ENCODE data around the gene ALS2CL.
"Not testable (repeated sequence)": the region's sequence is repeated elsewhere in the genome, so short reads cannot be mapped to it uniquely, and the experiment has no call there.

ALS2CL gene, protein sequence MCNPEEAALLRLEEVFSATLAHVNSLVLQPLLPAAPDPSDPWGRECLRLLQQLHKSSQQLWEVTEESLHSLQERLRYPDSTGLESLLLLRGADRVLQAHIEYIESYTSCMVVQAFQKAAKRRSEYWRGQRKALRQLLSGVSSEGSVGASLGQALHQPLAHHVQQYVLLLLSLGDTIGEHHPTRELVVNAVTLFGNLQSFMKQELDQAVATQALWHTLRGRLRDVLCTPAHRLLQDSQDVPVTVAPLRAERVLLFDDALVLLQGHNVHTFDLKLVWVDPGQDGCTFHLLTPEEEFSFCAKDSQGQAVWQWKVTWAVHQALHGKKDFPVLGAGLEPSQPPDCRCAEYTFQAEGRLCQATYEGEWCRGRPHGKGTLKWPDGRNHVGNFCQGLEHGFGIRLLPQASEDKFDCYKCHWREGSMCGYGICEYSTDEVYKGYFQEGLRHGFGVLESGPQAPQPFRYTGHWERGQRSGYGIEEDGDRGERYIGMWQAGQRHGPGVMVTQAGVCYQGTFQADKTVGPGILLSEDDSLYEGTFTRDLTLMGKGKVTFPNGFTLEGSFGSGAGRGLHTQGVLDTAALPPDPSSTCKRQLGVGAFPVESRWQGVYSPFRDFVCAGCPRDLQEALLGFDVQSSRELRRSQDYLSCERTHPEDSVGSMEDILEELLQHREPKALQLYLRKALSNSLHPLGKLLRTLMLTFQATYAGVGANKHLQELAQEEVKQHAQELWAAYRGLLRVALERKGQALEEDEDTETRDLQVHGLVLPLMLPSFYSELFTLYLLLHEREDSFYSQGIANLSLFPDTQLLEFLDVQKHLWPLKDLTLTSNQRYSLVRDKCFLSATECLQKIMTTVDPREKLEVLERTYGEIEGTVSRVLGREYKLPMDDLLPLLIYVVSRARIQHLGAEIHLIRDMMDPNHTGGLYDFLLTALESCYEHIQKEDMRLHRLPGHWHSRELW

GRCh38 chr3:46693038-46693891, at the start of gene ALS2CL:
Gene ALS2CL (minus strand): TSS chr3:46693679. CDS start chr3:46689440, 4,239 bp downstream.
- DNase-seq (ENCODE audit: low spot score) = peak; percentile 5

- no peak for DNase-seq (ENCODE audit: low spot score)
These were observed 49.6 kb upstream of the ALS2CL start for GRCh38 chr3:46742992-46743585.

DNA sequence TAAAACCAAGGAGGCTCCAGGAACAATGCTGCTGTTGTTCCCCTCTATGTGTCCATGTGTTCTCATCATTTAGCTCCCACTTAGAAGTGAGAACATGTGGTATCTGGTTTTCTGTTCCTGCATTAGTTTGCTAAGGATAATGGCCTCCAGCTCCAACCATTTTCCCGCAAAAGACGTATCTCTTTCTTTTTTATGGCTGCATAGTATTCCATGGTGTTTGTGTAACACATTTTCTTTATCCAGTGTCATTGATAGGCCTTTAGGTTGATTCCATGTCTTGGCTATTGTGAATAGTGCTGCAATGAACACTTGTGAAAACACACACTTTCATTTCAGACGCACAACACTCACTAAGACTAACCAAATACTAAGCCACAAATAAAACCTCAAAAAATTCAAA, 46.1 kb upstream of the ALS2CL start:
- not testable (repeated sequence) for DNase-seq (ENCODE audit: low spot score)

DNA sequence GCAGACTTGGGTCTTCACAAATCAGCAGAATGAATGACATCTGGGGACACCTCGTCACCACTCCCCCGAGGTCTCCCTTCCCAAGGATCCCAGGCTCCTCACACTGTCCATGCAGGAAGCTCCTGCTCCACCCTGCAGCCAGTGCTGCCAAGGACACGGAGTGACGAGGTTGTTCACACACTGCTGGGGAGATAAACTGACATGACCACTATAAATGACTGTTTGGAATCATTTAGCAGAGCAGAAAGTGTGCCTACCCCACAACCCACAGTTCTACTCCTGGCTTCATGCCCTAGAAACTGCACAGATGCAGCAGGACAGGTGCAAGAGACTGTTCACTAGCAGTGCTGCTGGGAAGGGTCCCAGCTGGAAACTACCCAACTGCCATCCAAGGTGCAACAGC, 43.9 kb upstream of the ALS2CL start:
- no peak for DNase-seq (ENCODE audit: low spot score)

GRCh38 chr3:46736006-46736872, 42.8 kb upstream of the ALS2CL start:
- no peak for DNase-seq (ENCODE audit: low spot score)

DNA sequence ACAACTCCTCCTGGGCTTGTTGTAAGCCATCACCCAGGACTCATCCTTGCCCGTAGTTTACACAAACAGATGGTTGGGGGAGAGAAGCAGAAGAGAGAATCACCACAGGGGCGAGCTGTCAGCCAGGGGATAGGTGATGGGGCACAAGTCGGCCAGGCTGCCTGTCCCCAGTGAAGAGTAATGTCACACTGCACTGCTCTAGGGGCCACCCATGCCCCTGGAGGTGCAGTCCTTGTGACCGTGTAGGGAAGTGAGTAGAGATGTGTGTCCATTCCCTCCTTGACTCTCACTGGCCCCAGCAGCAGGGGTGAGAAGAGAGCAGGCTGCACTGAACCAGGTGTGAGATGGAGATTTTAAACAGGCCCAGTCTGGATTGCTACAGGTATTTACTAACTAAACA, 41.3 kb upstream of the ALS2CL start:
- no peak for DNase-seq (ENCODE audit: low spot score)

DNA sequence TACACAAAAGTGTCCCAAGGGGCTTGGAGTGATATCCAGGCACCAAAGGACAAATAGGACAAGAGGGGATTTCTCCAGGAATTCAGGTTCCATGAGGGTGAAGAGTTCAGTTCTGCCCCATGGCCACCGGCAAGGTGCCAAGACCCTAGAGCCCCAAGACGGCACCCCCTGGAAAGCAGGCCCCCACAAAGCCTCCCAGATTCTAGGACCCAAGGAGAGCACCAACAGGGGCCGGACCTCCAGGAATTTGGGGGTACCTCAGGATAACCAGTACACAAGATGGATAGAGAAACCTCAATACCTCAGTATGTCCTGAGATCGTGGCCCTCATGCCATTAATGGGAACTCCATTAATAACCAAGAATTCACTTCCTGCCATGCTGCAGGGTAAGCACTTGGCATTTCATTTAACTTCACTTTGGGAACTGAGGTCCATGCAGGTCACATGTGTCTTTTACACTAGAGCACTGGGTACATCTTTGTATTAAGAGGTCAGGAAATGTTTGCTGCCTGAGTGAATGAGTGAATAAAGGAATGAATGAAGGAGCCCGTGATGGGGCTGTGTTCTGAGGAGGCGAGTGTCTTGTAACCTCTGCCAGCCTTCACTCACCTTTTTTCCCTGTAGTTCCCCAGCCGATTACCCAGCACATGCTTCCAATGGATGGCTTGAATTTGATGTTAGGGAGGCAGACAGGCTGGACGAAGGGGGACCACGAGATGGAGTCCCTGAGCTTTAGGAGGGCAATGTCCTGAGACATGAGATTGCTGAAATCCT, 39.7 kb upstream of the ALS2CL start:
- no peak for DNase-seq (ENCODE audit: low spot score)

DNA sequence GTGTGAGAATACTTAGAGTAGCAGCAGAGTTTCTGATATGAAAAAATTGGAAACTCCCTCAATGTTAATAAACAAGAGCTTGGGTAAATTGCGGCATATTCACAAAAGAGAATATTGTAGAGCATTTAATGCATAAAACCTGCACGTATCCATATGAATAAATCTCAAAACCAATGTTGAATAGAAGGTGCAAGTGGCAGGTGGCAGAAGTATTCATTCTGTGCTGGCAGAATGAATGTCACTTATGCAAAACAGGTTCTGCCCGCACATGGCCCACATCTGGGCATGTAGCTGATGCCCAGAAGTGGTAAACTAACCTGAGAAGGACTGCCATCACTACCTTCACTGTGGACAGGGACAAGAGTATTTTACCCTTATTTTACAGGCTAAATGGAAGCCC, 38.3 kb upstream of the ALS2CL start:
- DNase-seq (ENCODE audit: low spot score) = no peak

GRCh38 chr3:46730819-46731218, 37.3 kb upstream of the ALS2CL start:
- no peak for DNase-seq (ENCODE audit: low spot score)

- DNase-seq (ENCODE audit: low spot score) = no peak
These were observed 35.6 kb upstream of the ALS2CL start for GRCh38 chr3:46729038-46729437.

DNA sequence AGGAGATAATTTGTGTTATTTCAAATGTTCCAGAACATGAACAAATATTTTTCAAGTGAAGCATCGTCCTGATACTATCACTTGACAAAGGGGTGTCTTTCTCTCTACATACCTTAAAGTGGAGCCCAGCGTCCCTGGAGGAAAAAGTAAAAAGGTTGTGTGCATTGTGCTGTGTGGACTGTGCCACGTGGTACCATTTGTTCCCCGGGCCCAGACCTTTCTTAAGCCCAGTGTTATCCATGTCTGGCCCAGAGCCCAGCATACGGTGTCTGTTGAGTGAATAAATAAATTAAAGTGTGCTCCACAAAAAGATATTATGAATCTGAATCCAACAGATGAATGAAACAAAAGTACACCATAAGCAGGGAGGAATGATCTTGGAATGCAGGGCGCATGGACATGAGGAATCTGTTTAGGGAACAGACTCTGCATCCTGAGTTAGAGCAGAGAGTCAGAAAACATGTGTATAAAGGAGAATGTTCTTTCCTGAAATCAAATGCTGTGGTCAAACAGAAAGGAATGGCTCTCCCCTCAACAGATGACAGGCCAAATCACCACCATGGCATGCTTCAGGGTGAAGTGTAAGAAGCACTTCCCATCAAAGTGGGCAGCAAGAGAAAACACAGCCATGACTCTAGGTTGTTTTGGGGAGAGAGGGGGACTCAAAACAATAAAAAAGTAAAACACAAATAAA, 32.3 kb upstream of the ALS2CL start:
- no peak for DNase-seq (ENCODE audit: low spot score)

DNA sequence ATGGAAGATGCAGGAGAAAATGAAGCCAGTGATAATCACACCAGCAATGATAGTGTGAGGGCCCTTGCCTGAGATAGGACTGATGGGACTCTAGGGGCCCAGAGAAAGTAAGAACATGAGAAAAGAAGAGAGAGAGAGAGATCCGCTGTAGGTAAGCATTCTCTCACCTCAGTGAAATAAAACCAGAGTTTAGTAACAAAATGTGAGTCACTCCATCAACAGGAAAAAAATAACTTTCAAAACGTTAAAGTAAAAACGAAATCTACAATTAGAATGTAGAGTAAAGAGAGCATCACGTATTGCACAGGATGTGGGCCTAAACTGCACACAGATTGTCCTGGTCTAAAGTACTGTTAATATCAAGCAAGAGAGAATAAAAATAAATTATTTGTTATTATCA, 30.9 kb upstream of the ALS2CL start:
- DNase-seq (ENCODE audit: low spot score) = no peak

GRCh38 chr3:46722443-46722842, 29.0 kb upstream of the ALS2CL start:
- no peak for DNase-seq (ENCODE audit: low spot score)

- no peak for DNase-seq (ENCODE audit: low spot score)
These were observed 27.5 kb upstream of the ALS2CL start for GRCh38 chr3:46721009-46721408.

DNA sequence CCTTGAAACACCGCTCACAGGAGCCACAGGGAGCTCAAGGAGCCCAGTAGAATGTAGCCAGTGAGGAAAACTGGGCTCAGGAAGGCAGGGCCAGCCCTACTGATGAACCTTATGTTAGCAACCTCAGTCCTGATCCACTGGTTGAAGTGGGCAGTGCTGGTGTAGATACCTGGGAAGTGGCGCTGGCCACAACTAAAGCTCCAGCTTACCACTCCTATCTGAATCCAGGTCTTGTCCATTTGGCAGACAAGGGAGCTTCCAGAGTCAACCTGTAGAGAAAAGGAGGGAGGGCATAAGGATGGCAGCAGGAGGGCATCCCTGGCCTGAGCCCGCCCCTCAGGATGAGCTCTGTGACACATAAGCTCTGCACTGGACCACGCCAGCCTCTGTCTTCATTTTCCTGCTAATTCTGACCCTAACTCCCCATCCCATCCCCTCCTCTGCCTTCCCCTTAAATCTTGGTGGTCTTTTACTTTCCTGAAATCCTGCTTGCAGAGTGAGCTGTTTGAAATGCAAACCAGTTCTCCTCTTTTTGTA, 26.3 kb upstream of the ALS2CL start:
- DNase-seq (ENCODE audit: low spot score) = no peak

- DNase-seq (ENCODE audit: low spot score) = no peak
These were observed 25.6 kb upstream of the ALS2CL start for GRCh38 chr3:46719044-46719565.

GRCh38 chr3:46717447-46718231, 24.2 kb upstream of the ALS2CL start, which contains the start of gene PRSS50:
Gene PRSS50 (minus strand): TSS chr3:46717869. CDS start chr3:46717824, 45 bp downstream.
- no peak for DNase-seq (ENCODE audit: low spot score)
